Measurements from ENCODE around the gene MEGF10. TPM values are rescaled to one million over a fixed set of nuclear protein-coding genes. Genes with fewer than 3 reads are reported as not detected.
A peak's percentile ranks its signal among the peaks of the same experiment; 100 is the strongest.

MEGF10 gene
- total and polyA plus RNA-seq, 2 of the 8 experiments (the other 6 are each of a cell fraction or from before 2014, with no cell fraction given): 38.2 to 53.1 TPM

GRCh38 chr5:127418974-127419682 lies 128.5 kb downstream of the MEGF10 start:
- Histone ChIP-seq H3K18ac (ENCODE audit: extremely low read depth, low read length) (no peak overlapping the region), H3K79me1 (ENCODE audit: low read depth, low read length) (no peaks in the 10 kb centered on the region), H3K36me3 (ENCODE audit: control insufficient read depth in 2 of 4, insufficient read depth in 4 of 4, low read length in 3 of 4) (peaks cover 0 to 13% (median 10%) of the 10 kb centered on the region in 4 experiments; a peak in 7 of 8 replicates), H2AK5ac (ENCODE audit: low read depth, low read length) (no peak overlapping the region), H3K9me3 (ENCODE audit: insufficient read depth in 2 of 2, low read depth in 1 of 2, low read length in 1 of 2) (peaks cover 0 to 2% of the 10 kb centered on the region in 2 experiments; a peak in 1 of 4 replicates), H4K91ac (replicated peaks; ENCODE audit: insufficient read length, low read length) (no peak overlapping the region), H3K56ac (replicated peaks; ENCODE audit: insufficient read length, low read depth, low read length) (no peak overlapping the region), H3K4me2 (ENCODE audit: insufficient read depth in 1 of 2, low read depth in 2 of 2, low read length in 2 of 2) (no peak overlapping the region), H2BK12ac (ENCODE audit: low read depth, low read length) (no peak overlapping the region), H3K23me2 (ENCODE audit: low read depth, low read length) (no peaks in the 10 kb centered on the region), H4K20me1 (replicated peaks in 1 of 2; ENCODE audit: control insufficient read depth in 1 of 2, insufficient read depth in 2 of 2, low read length in 2 of 2) (no peaks in the 10 kb centered on the region), H3K4me3 (ENCODE audit: extremely low read depth in 1 of 4, insufficient read depth in 2 of 4, low read depth in 3 of 4, low read length in 4 of 4) (no peak overlapping the region), H2BK20ac (ENCODE audit: low read length) (no peak overlapping the region), H2AFZ (ENCODE audit: low read length) (no peak overlapping the region), H3K23ac (ENCODE audit: insufficient read length) (no peak overlapping the region), H2BK5ac (ENCODE audit: low read depth, low read length) (no peak overlapping the region), H3K4ac (replicated peaks; ENCODE audit: insufficient read length, low read depth, low read length) (no peak overlapping the region), H3K79me2 (ENCODE audit: control insufficient read depth in 1 of 2, insufficient read depth in 2 of 2, low read length in 2 of 2) (no peaks in the 10 kb centered on the region), H3K14ac (ENCODE audit: insufficient read length) (no peak overlapping the region), H3K27ac (ENCODE audit: low read depth, low read length) (no peak overlapping the region), H4K8ac (ENCODE audit: extremely low read depth, insufficient read depth, low read length) (no peak overlapping the region), H3K27me3 (replicated peaks in 1 of 4; ENCODE audit: control insufficient read depth in 3 of 4, extremely low read depth in 1 of 4, insufficient read depth in 3 of 4, low read length in 3 of 4) (no peaks in the 10 kb centered on the region), H3K4me1 (replicated peaks in 1 of 4; ENCODE audit: control insufficient read depth in 3 of 4, insufficient read depth in 4 of 4, low read length in 3 of 4) (no peaks in the 10 kb centered on the region; a peak in 1 of 7 replicates), H4K5ac (ENCODE audit: insufficient read length, low read depth, low read length) (no peak overlapping the region), H3K9ac (replicated peaks in 1 of 4; ENCODE audit: extremely low read depth in 1 of 4, low read depth in 3 of 4, low read length in 3 of 4) (no peak overlapping the region), H2BK15ac (ENCODE audit: low read length) (no peak overlapping the region), H2BK120ac (replicated peaks; ENCODE audit: low read depth, low read length) (no peak overlapping the region)
- WGBS, 2 experiments (ENCODE audit: extremely low coverage in 1 of 2, insufficient coverage in 1 of 2, insufficient read length in 1 of 2, insufficient replicate concordance in 2 of 2, low coverage in 1 of 2, low lambda C conversion rate in 2 of 2, missing lambda C conversion rate in 1 of 2): 94% methylated on average over 7 of the region's 7 CpGs; no CpG with 5 or more reads in 1 of the 2 experiments
- FAIRE-seq (no peak), DNase-seq (ENCODE audit: low read depth in 1 of 2, low spot score in 2 of 2) (no peak)
- ChIA-PET POLR2A (ENCODE audit: partially characterized antibody) (no interaction called here), CTCF (ENCODE audit: partially characterized antibody) (interaction anchor here (0.7 to 1.5 kb wide), 8 partner anchors 11 to 122 kb away, joined by 3 to 8 read pairs (median 4); no protein-coding TSS in a partner anchor)
- TF ChIP-seq YY1 (IDR thresholded peaks at IDR 0.05; ENCODE audit: low read depth, low read length) (no peak), RAD21 (IDR thresholded peaks at IDR 0.05 in 1 of 2, conservative IDR thresholded peaks at IDR 0.05 in 1 of 2; ENCODE audit: low read depth in 2 of 2, low read length in 2 of 2) (peak; percentile 19 to 38; a peak in 3 of 4 replicates), EP300 (IDR thresholded peaks at IDR 0.05; ENCODE audit: borderline replicate concordance in 1 of 2, low read depth in 2 of 2, low read length in 2 of 2) (no peak)

Measured in H1 (cell line).